GM18498 (cell line): ENCODE measurements around the gene PCBP4.

ENCODE experiments used
- ATAC-seq: cut with Tn5 transposase; IDR thresholded peaks from one replicate; pipeline ENCODE4 v1.9.1; 2021; ENCODE audit warnings: mild to moderate bottlenecking, moderate library complexity; ENCODE audit not compliant: unreplicated experiment

The PCBP4 gene

DNA sequence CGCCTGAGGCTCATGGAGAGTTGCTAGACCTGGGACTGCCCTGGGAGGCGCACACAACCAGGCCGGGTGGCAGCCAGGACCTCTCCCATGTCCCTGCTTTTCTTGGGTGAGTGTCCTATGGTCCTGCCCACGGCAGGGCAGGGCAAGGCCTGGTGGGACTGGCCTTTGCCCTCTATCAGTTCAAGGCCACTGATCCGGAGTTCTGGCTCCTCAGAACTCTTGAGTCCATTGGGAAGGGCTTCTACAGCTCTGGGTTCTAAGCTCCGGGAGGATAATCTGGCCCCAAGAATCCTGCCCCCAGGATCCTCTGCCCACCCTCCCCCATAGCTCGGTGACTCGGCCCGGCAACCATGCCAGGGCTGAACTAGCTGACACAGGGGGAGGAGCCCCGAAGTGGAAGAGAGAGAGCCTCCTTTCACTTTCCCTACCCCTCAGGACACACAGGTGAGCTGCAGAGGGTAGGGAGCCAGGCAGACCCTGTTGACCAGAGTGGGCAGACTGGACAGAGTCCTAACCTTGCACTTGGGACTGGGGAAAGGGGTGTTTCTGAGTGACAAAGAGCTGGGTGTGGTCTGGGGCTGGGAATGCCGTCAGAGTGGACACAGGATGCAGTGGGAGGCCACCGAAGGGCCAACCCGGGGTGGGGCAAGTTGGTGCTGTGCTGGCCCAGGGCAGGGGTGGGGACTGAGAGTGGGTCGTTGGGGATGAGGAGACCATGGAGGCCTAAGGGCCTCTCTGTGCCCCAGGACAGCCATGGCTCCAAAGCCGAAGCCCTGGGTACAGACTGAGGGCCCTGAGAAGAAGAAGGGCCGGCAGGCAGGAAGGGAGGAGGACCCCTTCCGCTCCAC lies 24.4 kb downstream of the PCBP4 start:
- ATAC-seq = peak; percentile 20

- ATAC-seq = peak; percentile 91
Measured at GRCh38 chr3:51941798-51942602, 25.3 kb downstream of the PCBP4 start, which contains the start of the genes PARP3 and RRP9. TSS of gene PARP3 (plus strand) at chr3:51942363. CDS start at chr3:51943356, 993 bp downstream. TSS of gene RRP9 (minus strand) at chr3:51941904. CDS start at chr3:51941867, 37 bp downstream.

GRCh38 chr3:51941463-51941797 lies 25.8 kb downstream of the PCBP4 start:
- no peak for ATAC-seq

GRCh38 chr3:51940648-51941462 lies 26.4 kb downstream of the PCBP4 start:
- ATAC-seq = no peak

- no peak for ATAC-seq
Measured at GRCh38 chr3:51938780-51939425, 28.4 kb downstream of the PCBP4 start.

DNA sequence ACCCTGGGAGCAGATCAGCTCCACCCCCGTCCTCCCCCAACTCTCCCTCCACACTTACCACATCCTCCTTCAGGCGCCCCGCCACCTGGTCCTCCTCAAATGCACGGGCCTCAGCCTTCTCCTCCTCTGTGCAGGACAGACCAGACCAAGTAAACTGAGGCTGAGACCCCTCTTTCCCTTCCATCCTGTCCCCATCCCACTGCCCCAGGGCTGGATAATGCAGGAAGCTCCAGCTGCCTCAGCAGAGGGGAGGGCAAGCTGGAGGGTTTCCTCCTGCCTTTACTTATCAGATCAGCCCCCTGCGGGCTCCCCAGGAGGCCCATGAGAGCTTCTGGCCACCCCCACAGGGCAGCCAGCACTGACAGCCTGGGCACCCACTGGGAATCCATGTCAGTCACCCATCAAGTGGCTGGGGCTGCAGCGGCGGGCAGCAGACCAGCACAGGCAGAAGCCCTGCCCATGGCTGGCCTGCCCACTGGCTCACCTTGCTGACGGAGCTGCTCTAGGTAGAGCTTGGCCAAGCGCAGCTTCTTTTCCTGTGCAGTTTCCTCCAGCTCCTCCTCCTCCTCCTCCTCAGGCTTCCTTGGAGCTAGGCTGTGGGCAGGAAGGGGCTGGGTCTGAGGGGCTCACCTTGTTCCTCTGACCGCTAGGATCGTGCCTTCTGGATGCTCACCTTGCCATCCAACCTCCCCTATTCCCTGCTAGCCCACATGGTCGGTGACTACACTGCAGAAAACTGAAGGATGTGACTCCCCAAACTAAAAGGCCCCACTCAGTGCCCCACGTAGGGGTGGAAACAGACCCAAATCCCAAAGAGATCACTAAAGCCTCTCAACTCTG lies 29.4 kb downstream of the PCBP4 start:
- no peak for ATAC-seq

GRCh38 chr3:51937014-51937413 lies 30.2 kb downstream of the PCBP4 start:
- no peak for ATAC-seq

DNA sequence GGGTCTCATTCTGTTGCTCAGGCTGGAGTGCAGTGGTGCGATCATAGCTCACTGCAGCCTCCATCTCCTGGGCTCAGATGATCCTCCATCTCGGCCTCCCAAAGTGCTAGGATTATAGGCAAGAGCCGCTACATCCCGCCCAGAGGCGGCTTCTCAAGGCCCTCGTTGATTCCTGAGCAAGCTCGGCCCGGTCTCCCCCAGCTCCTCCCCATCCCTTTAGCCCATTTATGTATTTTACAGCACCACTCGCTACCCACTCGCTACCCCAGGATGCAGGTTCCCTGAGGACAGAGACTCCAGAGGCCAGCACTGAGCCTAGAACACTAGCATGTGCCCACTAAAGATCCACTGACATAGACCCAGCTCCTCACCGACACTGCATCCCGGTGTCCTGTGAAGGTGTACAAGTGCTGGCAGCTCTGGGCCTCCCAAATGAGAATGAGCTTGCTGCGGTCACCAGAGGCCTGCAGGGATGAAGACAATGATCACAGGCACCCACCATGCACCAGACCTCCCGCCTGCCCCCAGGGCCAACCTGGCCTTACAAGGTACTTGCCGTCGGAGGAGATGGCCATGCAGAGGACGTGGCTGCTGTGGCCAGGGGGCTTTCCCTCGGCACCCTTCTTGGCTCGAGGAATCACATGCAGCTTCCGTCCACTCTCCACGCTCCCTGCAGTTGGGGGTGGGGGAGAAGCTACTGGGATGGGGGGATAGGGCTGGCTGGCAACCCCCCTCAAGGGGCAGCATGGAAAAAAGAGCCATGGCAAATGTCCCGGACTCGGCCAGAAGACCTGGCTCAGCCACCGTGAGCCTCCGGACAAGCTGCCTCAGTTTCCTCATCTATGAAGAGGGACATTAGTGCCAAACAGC lies 31.1 kb downstream of the PCBP4 start:
- no peak for ATAC-seq

DNA sequence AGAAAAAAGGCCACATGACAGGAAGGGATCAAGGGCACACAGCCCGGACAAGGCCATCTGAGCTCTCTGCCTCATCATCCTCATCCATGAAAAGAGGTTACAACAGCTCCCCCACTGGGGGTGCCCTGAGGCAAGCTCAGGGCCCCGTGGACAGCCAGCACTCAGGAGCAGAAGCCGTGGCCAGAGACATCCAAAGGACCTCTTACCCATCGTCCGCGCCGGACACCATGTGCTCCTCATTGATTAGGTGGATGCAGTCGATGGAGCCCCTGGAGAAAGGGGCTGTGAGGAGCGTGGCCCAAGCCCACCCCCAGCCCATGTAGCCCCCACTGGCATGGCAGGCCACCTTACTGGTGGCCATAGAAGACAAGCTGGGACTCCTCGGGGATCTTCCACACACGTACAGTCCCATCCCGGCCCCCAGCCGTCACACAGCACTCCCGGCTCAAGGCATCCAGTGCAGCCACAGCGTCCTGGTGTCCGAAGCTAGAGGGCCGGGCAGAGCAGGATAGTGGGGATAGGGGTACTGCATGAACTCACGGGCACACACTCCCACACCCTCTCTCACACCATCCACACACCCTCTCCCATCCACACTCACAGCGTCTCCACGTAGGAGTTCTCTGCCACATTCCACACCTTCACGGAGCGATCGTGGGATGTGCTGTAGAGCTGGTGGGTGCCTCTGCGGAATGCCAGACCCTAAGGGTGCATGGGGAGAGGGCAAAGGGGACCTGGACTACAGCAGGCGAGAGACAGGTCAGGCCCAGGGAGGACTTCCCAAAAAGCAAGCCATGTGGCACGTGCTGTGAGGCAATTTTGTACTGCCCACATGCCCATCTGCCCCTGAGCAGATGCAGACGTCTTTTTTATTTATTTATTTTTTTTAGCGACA lies 32.0 kb downstream of the PCBP4 start:
- no peak for ATAC-seq

GRCh38 chr3:51934139-51934850 lies 33.0 kb downstream of the PCBP4 start:
- ATAC-seq = no peak

GRCh38 chr3:51933471-51934138 lies 33.6 kb downstream of the PCBP4 start:
- no peak for ATAC-seq

DNA sequence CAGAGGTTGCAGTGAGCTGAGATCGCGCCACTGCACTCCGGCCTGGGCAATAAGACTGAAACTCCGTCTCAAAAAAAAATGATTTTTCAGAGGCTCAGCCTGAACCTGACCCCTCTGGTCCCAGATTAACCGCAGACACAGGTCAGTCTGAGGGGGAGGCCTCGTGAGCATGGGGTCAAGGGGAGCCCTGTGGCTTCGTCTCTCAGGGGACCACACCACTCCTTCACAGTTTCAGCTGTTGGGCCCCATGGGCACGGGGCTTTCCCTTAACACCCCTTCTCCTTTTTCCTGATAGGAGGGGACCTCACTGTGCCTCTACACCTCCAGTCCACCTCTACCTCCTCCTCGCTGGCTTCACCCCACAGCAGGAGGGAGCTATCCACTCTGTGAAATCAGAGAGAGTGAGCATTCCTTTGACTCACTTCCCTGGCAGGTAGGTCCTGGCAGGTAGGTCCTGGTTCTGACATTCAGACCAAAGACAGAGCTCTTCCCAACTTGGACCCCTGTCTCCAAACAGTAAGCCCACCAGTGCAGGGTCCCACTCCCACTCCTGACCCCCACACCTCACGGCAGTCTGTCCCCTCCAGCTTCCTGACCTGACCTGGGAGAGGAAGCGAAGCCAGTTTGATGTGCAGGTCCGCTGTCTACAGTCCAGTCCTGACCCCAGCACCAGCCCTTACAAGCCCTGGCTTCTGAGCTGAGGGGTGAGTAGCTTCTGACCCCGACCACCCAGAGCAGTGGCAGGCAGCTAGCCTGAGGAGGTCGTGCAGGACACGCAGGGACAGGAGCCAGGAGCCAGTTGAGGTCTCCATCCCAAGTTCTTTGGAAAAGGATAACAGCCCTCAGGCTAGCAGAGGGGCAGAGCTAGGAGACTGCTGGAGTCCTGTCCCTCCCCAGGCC lies 34.5 kb downstream of the PCBP4 start:
- no peak for ATAC-seq

- ATAC-seq = no peak
Measured at GRCh38 chr3:51931756-51932155, 35.5 kb downstream of the PCBP4 start.

DNA sequence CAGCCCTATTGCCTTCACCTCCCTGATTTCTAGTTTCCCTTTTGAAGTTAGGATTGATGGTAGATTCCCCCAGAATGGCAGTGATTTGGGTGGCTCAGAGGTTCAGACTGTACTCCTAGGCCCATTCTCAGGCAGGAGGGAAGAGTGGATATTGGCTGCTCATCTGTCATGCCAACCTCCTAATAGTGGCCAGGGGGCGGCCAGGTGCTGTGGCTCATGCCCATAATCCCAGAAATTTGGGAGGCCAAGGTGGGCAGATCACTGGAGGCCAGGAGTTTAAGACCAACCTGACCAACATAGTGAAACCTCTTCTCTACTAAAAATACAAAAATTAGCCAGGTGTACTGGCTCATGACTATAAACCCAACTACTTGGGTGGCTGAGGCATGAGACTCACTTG lies 36.8 kb downstream of the PCBP4 start:
- ATAC-seq = no peak

DNA sequence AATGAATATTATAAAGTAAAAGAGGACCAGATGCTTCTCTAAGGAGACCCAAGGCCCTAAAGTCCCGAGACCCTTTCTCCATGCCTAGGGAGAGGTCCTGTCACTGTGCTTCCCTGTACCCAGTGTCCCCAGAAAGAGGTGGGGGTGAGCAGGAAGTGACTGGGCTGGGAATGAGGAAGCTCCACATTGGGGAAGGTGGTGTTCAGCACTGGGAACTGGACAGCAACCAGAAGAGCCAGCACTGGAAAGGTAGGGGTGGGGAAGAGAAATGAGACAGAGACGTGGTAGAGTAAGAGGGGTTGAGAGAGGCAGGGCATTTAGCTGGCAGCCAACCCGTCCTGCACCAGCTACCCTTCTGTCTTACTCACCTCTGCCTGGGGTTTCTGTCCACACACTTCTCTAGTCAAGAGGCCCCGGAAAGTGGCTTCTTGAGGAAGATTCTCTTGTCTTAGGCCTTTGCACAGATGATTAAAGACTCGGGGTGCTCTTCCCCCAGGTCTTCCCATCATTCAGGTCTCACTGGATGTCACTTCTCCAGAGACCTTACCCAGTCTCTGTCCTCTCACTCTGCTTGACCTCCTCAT lies 37.7 kb downstream of the PCBP4 start:
- ATAC-seq = no peak
